Adrenal gland (tissue), 12 donors: ENCODE results near the gene KIF25. TPM values are rescaled to one million over a fixed set of nuclear protein-coding genes. Genes with fewer than 3 reads are reported as not detected.

Source experiments
- DNase-seq, 7 donors: peaks; one replicate each; pipeline ENCODE4 v3.0.0-alpha.2; 2019 to 2020
- H3K27ac ChIP-seq, 5 donors: fragments of 200-600 bp; sonication (generic) in 4 of 5; 1 replicate in 3 of 5; 2 replicates in 2 of 5; pipeline versions ENCODE4 v1.5.1 to v1.8.0; 2016 to 2020; ENCODE audit warnings: mild to moderate bottlenecking in 1 of 5
- H3K27me3 ChIP-seq: fragments of 200-600 bp; 2 replicates; pipeline ENCODE4 v1.8.0; 2021
- H3K36me3 ChIP-seq, 2 donors: fragments of 200-600 bp; replicated peaks in 1 of 2; 1 replicate in 1 of 2; 2 replicates in 1 of 2; pipeline versions ENCODE4 v1.5.1 to v1.8.0; 2018 to 2022
- H3K4me1 ChIP-seq, 2 donors: fragments of 200-600 bp; replicated peaks in 1 of 2; 1 replicate in 1 of 2; 2 replicates in 1 of 2; pipeline versions ENCODE4 v1.5.1 to v1.8.0; 2018 to 2021
- H3K4me3 ChIP-seq, 4 donors: fragments of 200-600 bp; sonication (generic) in 3 of 4; one replicate each; pipeline ENCODE4 v1.5.1; 2016 to 2018
- H3K9me3 ChIP-seq, 3 donors: fragments of 200-600 bp; sonication (generic) in 1 of 3; replicated peaks in 1 of 3; 1 replicate in 2 of 3; 2 replicates in 1 of 3; pipeline versions ENCODE4 v1.5.1 to v1.8.0; 2016 to 2021
- POLR2A ChIP-seq, 2 donors: fragments of 450-650 bp; IDR thresholded peaks; one replicate each; pipeline ENCODE4 v1.6.1; 2017; ENCODE audit warnings: antibody characterized with exemption in 2 of 2, mild to moderate bottlenecking in 2 of 2, moderate library complexity in 1 of 2
- WGBS, 4 donors: extraction: QIAGEN DNeasy Blood & Tissue Kit in 2 of 4; methylation state at CpG; one replicate each; pipeline versions ENCODE4 v1.1.5 to v1.1.7; 2013 to 2017; 5-methylcytosine and 5-hydroxymethylcytosine counted together
- intact Hi-C, 2 donors: fragments of 100-400 bp; cut with DNase I; formaldehyde crosslinking; loops; one replicate each; pipeline versions ENCODE4 v1.14.1 to v1.15.0; 2022 to 2023
- polyA plus RNA-seq, 3 donors: library from polyadenylated mRNA; stranded (reverse); fragments of 200-250 nt in 2 of 3; fragments of 350-450 nt in 1 of 3; fragmentation: Illumina TruSeq in 1 of 3; extraction: RNeasy Lipid Tissue Mini Kit (QIAGEN cat#74804) in 1 of 3; gene quantifications; one replicate each; pipeline ENCODE4 v1.2.3, GENCODE V29; 2013 to 2014
- total RNA-seq, 9 donors: library from RNA; depleted of rRNA in 4 of 9; stranded (reverse); fragments of >200 nt in 4 of 9; fragments of 120-200 nt in 1 of 9; fragmentation: NEBNext Ultra II Directional in 1 of 9; extraction: Animal tissue kit (Norgen Biotek cat#: 25700) in 1 of 9; gene quantifications; one replicate each; pipeline versions ENCODE4 v1.1.0 to v1.2.4, GENCODE V29; 2013 to 2023
- TF ChIP-seq, protein P1 (sequence below), 6 experiments: fragments of 450-650 bp in 4 of 6; fragments of 200-600 bp in 2 of 6; sonication (generic) in 1 of 6; IDR thresholded peaks; 1 replicate in 5 of 6; 2 replicates in 1 of 6; pipeline versions ENCODE4 v1.5.1 to v1.8.0; 2016 to 2021; ENCODE audit warnings: antibody characterized with exemption in 6 of 6, mild to moderate bottlenecking in 2 of 6, moderate library complexity in 1 of 6
- donor health status: healthy with polysubstance abuse.
- donor health status: Bipolar disorder and iron deficiency.
- donor health status: DM: yes; HTN: yes; CAD: no.
- donor health status: DM: no; HTN: no; CAD: no.
- donor health status: DM: no; HTN: no; CAD: no.
- donor health status: DM: yes; HTN: yes; CAD: no.

Gene KIF25
- total and polyA plus RNA-seq, 12 donors, result 0.44 to 0.97 TPM; not detected in 10

DNA sequence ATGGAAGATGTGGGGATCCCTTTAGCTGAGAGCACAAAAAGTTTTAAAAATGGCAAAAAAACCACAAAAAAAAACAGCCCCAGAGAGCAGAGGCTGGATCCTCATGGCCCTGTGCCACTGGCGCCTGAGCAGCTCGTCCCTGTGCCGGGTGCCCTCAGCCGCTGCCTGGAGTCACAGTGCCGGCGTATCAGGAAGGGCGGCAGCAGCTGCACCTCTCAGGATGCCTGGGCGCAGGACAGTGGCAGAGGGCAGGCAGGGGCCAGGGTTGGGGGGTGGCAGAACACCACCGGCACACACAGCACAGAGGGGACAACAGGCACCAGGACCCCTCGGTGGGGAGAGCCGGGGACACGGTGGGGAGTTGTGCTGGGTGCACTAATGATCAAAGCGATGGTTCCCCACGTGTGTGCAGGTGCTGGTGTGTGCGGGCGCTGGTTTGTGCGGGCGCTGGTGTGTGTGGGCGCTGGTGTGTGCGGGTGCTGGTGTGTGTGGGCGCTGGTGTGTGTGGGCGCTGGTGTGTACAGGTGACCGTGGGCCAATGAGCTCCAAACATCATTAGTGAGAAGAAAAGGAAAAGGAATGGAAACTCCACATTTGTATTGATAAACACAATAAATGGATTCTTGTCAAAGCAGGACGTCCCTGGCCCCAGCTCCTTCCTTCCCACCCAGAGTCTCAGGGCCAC is 83.1 kb downstream of the KIF25 start:
- Histone ChIP-seq H3K27me3 (no peaks in the 10 kb centered on the region), H3K9me3 (no peaks in the 10 kb centered on the region), H3K4me3 (no peak overlapping the region), H3K36me3 (no peaks in the 10 kb centered on the region), H3K27ac (no peak overlapping the region), H3K4me1 (no peaks in the 10 kb centered on the region)
- TF ChIP-seq, protein P1, sequence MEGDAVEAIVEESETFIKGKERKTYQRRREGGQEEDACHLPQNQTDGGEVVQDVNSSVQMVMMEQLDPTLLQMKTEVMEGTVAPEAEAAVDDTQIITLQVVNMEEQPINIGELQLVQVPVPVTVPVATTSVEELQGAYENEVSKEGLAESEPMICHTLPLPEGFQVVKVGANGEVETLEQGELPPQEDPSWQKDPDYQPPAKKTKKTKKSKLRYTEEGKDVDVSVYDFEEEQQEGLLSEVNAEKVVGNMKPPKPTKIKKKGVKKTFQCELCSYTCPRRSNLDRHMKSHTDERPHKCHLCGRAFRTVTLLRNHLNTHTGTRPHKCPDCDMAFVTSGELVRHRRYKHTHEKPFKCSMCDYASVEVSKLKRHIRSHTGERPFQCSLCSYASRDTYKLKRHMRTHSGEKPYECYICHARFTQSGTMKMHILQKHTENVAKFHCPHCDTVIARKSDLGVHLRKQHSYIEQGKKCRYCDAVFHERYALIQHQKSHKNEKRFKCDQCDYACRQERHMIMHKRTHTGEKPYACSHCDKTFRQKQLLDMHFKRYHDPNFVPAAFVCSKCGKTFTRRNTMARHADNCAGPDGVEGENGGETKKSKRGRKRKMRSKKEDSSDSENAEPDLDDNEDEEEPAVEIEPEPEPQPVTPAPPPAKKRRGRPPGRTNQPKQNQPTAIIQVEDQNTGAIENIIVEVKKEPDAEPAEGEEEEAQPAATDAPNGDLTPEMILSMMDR (IDR thresholded peaks at IDR 0.05), result no peak
- TF ChIP-seq POLR2A (IDR thresholded peaks at IDR 0.05), result no peak
- DNase-seq, result no peak
- intact Hi-C loops, result no loop called here
- WGBS, 4 donors, result 81 to 90% (median 87%) methylated on average over 24 of the region's 24 CpGs

- Histone ChIP-seq H3K4me1 (no peaks in the 10 kb centered on the region), H3K27ac (no peak overlapping the region), H3K9me3 (no peaks in the 10 kb centered on the region), H3K27me3 (no peaks in the 10 kb centered on the region), H3K4me3 (no peak overlapping the region), H3K36me3 (no peaks in the 10 kb centered on the region)
- TF ChIP-seq, protein P1 (IDR thresholded peaks at IDR 0.05), result no peak
- TF ChIP-seq POLR2A (IDR thresholded peaks at IDR 0.05), result no peak
- no peak for DNase-seq
- intact Hi-C loops, result no loop called here
- 81 to 86% (median 84%) methylated on average over 23 to 26 of the region's 26 CpGs for WGBS, 4 donors
Observed at GRCh38 chr6:168081858-168082546, 84.5 kb downstream of the KIF25 start.

DNA sequence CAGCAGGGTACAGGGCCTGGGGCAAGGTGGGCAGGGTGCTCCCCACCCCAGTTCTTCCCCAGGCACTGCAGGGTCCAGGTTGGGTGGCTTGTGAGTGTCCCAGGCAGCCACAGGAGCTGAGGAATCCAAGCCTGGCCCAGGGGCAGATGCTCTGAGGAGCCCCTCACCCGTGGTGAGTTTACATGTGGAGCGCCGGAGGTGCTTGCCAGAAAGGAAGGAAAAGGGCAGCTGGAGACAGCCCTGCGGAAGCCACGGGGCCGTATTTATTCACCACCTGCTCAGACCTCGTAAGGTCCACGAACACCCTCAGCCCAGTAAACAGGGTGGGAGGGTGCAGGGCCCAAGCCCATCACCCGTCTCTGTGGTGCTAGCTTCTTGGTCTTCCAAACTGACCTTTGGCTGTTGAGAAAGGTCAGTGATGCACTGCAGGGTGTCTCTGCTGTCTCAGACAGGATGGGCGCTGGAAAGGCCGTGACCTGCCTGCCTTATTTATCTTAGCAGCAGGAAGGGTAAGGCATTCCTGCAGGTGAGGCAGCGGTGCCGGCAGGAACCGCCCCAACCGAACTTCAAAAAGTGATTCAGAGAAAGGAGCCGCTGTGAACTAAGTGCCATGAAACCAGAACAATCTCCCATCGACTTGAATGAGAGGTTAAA is 85.5 kb downstream of the KIF25 start:
- no peaks in the 10 kb centered on the region for H3K36me3 ChIP-seq
- H3K4me1 ChIP-seq, result no peaks in the 10 kb centered on the region
- no peak for DNase-seq
- H3K27me3 ChIP-seq, result no peaks in the 10 kb centered on the region
- intact Hi-C loops, result no loop called here
- H3K27ac ChIP-seq, result no peak overlapping the region
- no peak overlapping the region for H3K4me3 ChIP-seq
- WGBS, 4 donors, result 63 to 69% (median 69%) methylated on average over 6 to 17 of the region's 17 CpGs
- TF ChIP-seq, protein P1 (IDR thresholded peaks at IDR 0.05), result no peak
- TF ChIP-seq POLR2A (IDR thresholded peaks at IDR 0.05), result no peak
- no peaks in the 10 kb centered on the region for H3K9me3 ChIP-seq

DNA sequence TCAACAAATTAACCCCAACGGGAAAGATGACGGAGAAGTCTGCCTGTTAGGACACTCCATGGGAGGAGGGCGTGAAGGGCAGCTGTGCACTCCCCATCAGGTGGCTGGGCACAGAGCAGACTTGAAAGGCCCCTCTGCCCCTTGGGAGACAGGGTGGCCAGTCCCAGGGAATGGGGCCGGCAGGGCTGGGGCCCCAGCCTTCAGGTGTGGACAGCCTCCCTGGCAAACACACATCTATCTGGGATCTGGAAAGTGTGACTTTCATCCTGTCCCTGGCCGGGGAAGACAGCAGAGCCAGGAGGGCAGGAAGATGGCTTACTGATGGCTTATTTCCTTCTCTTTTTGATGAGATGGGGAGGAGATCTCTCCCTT is 86.0 kb downstream of the KIF25 start:
- no peak overlapping the region for H3K4me3 ChIP-seq
- no peaks in the 10 kb centered on the region for H3K4me1 ChIP-seq
- no peaks in the 10 kb centered on the region for H3K27me3 ChIP-seq
- intact Hi-C loops, result no loop called here
- no peak for DNase-seq
- 59 to 75% (median 62%) methylated on average over 3 to 5 of the region's 5 CpGs for WGBS, 4 donors
- no peak overlapping the region for H3K27ac ChIP-seq
- no peaks in the 10 kb centered on the region for H3K9me3 ChIP-seq
- no peak for TF ChIP-seq POLR2A (IDR thresholded peaks at IDR 0.05)
- TF ChIP-seq, protein P1 (IDR thresholded peaks at IDR 0.05), result no peak
- H3K36me3 ChIP-seq, result no peaks in the 10 kb centered on the region
